MM.1S (cell line): ENCODE measurements around the gene DIPK2B.

ENCODE experiments used
- EZH2phosphoT487 ChIP-seq: fragments of 300-600 bp; sonication (generic); IDR thresholded peaks from 2 replicates; pipeline ENCODE4 v1.6.1; 2018; ENCODE audit warnings: antibody characterized with exemption, low read length
- TF ChIP-seq, protein P1 (sequence below): fragments of 300-600 bp; sonication (generic); IDR thresholded peaks from 2 replicates; pipeline ENCODE4 v1.5.1; 2016; ENCODE audit warnings: antibody characterized with exemption, low read length, mixed read lengths

DNA sequence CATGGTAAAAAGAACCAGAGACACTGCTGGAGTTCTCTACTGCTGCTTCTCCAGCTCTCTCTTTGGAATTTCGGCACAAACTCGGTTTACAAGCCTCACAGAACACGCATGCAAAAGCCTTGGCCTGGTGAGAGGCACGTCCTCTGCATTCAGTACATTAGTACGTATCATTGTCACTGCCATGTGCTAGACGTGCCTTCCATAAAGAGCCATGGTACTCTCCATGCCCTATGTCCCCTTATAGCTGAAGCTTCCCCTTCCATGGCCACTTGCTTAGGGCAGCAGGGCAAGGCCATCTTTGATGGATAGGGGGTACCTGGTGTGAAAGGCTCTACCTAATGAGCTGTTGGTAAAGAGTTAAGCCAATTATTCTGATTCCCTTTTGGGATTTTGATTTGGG, 35.0 kb downstream of the DIPK2B start:
- TF ChIP-seq, protein P1, sequence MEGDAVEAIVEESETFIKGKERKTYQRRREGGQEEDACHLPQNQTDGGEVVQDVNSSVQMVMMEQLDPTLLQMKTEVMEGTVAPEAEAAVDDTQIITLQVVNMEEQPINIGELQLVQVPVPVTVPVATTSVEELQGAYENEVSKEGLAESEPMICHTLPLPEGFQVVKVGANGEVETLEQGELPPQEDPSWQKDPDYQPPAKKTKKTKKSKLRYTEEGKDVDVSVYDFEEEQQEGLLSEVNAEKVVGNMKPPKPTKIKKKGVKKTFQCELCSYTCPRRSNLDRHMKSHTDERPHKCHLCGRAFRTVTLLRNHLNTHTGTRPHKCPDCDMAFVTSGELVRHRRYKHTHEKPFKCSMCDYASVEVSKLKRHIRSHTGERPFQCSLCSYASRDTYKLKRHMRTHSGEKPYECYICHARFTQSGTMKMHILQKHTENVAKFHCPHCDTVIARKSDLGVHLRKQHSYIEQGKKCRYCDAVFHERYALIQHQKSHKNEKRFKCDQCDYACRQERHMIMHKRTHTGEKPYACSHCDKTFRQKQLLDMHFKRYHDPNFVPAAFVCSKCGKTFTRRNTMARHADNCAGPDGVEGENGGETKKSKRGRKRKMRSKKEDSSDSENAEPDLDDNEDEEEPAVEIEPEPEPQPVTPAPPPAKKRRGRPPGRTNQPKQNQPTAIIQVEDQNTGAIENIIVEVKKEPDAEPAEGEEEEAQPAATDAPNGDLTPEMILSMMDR = no peak
- no peak for TF ChIP-seq EZH2phosphoT487
